HK-2 (cell line): Measurements from ENCODE around the gene MACROH2A1.

Experiments used
- DNase-seq: peaks from one replicate; pipeline ENCODE4 v3.0.0-alpha.2; 2018; ENCODE audit not compliant: unreplicated experiment

MACROH2A1 gene

DNA sequence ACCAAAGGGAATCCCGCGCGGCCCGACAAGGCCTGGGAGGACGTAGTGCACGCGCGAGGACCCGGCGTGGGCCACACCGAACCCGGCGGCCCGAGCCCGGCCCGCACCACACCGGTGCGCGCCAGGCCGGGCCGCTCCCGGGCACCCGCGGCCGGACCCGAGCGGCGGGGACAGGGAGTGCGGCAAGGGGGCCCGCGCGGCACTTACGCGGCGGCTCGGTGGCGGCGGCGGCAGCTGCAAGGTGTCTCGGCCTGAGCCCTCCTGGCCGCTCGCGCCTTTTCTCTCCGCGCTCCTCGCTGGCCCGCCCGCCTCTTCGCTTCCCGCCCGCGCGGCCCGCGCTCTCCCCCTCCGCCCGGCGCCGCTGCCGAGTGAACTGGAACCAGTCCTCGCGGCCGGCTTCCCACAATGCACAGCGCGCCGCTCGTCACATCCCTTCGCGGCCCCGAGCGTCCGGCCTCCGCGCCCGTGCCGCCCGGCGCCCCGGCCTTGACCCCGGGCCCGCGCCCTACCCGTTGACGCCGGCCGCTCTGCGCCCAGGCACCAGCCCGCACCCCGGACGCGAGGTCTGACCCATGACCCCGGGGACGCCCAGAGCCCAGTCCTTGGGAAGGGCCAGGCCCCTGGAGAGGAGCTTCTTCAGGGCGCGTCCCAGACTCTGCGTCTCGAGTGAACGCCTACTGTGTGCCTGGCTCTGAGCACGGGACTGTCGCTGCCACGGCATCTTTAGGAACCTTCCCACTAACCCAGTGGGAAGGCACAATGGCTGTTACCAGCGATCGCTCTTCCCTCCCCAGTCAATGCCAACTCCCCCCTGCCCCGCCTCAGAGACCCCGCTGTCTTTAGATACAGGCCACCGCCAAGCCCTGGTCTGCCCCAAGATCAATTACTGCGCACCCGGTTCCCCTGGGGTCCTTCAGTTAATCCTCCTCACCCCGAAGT is at the start of gene MACROH2A1:
MACROH2A1 (minus strand) TSS at position 377 of the 939 bp plus-strand sequence. CDS start 10,138 bp downstream, outside the sequence.
- DNase-seq, result peak; percentile 76

- no peak for DNase-seq
Measured at GRCh38 chr5:135448071-135448739, 49.2 kb upstream of the MACROH2A1 start.

GRCh38 chr5:135447298-135447929 is 48.4 kb upstream of the MACROH2A1 start, which contains the start of gene DCANP1:
Gene DCANP1 (minus strand): TSS chr5:135447348. CDS start chr5:135447108, 240 bp downstream.
- no peak for DNase-seq

- no peak for DNase-seq
Measured at GRCh38 chr5:135446615-135447014, 47.6 kb upstream of the MACROH2A1 start.

- no peak for DNase-seq
Measured at GRCh38 chr5:135446206-135446605, 47.2 kb upstream of the MACROH2A1 start.

GRCh38 chr5:135445306-135445985 is 46.4 kb upstream of the MACROH2A1 start:
- DNase-seq, result no peak

GRCh38 chr5:135444881-135445280 is 45.9 kb upstream of the MACROH2A1 start:
- no peak for DNase-seq

DNA sequence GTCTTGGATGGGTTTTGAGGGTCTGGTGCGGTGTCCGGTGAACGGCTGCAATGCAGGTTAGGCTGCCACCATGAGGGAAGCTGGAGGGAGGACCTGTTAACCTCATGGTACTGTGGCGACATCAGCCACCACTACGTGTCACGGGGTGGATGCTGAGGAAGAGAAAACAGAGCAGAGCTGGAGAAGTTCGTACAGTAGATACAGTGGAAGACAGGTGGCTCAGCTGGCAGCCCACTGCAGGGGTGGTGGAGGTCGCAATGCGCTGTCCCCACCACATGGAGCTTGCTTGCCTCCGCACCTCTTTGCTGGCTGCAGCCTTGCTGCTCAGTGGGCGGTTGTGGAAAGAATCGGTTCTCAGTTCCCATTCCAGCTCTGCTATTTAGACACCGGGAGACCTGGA is 45.3 kb upstream of the MACROH2A1 start:
- DNase-seq, result no peak

DNA sequence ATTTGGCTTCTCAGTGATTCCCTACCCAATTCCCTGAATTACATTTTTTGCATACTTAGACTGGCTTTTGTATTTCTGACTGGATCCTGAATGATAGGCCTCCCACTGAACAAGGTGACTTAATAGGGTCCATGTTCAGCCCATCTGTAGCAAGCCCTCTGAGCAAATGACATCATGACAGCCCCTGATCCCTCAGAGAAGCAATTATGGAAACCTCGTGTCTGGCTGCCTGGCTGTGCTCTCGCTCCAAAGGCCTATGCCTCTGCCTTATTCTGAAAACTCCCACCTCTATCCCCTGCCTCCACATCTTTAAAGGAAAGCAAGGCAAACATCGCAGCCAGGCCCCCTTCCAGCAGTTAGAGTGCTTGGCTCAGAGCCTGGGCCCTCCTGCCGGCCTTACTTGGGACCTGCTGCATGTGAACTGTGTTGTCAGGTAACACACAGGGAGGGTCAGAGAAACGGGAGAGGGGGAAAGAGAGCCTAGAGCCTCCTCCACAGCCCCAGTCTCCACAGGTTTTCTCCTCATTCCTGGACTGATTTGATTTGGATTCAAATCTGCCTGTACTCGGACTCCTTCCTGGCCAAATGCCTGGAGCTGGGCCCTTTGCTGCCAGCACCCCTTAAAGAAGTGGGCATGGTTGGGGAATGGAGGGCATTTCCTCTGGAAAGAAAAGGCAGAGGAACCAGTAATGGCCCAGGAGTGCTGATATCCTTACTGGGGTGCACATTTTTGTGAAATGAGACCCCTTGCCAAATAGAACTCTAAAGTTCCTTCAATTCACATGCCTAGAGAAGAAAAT is 44.3 kb upstream of the MACROH2A1 start:
- no peak for DNase-seq

GRCh38 chr5:135442431-135443160 is 43.6 kb upstream of the MACROH2A1 start:
- DNase-seq, result no peak

DNA sequence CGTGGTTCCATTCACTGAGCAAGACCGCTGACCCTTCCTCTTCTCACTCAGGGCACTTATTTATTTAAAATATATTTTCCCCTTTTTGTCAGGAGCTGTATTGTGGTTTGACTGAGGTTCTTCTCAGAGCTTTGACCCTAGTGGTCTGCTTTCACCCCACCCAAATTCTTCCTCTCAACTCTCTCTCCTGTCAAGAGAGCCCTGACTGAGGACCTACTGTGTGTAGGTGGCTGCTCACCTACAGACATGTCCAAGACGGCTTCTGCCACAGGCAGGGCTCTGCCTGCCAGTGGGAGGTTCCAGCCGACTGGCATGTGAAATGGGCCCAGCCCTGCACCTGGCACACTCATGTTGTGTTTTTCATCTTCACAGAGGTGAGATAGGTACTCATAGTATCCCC is 42.9 kb upstream of the MACROH2A1 start:
- no peak for DNase-seq

DNA sequence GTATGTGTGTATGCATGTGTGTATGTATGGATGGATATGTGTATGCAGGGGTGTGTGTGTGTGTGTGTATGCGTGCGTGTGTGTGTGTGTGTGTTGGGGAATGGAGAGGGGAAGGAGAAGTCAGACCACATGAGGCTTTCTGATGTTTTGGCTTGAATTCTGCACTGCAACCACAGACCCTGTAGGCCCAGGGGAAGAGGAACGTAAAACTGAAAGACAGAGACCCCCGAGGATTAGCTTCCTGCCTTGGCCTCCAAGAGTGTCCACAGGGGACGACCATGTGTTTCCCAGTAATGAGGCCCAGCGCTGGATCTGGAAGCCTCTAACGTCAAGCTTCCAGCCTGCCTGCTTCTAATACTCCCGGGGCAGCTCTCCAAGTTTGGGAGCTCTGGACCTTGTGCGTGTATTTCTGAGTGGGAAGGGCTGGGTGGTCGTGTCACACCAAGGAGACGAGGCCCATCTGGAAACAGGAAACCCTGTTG is 42.4 kb upstream of the MACROH2A1 start:
- no peak for DNase-seq

GRCh38 chr5:135440916-135441315 is 41.9 kb upstream of the MACROH2A1 start:
- no peak for DNase-seq

DNA sequence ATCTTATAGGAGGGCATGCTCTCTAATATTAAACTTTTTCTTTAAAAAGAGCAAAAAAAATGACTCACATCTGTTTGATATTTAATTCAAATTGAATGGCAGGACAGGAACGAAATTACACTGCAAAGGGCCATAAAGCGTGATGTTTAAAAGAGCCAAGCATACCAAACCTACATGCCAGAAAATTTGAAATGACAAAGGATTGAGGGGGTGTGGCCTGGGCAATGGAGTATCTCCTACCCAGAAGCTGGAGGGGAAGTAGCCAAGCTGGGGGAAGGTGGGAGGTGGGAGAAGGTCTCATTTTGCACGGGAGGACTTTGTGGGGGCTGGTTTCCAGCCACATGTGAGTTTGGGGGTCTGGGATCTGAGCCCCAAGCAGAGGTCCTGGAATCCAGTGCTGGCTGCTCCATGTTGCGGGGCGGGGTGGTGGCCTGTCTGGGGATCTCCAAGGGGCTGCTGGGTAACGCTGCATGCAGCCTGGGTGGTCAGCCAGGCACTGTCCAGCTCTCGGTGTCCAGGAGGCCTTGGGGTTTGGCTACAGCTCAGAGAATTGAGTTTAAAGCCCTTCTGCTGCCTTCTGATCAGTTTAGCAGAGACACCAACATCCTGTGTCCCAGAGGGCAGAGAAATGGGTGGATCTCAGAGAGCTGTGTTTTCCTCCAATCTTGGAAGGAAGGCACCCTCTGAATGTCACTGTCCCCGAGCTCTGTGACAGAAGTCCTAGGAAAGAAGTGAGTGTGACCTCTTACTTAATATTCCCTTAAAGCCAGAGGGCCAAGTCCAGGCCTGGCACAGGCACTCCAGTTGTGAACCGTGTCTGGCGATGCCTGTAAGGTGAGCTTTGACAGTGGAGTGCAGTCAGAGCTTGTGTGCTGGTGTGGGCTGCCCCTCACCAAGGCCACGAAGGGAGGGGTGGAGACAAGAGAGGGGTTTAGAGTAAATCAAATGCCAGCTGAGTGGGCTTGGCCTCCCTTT is 40.5 kb upstream of the MACROH2A1 start:
- no peak for DNase-seq

DNA sequence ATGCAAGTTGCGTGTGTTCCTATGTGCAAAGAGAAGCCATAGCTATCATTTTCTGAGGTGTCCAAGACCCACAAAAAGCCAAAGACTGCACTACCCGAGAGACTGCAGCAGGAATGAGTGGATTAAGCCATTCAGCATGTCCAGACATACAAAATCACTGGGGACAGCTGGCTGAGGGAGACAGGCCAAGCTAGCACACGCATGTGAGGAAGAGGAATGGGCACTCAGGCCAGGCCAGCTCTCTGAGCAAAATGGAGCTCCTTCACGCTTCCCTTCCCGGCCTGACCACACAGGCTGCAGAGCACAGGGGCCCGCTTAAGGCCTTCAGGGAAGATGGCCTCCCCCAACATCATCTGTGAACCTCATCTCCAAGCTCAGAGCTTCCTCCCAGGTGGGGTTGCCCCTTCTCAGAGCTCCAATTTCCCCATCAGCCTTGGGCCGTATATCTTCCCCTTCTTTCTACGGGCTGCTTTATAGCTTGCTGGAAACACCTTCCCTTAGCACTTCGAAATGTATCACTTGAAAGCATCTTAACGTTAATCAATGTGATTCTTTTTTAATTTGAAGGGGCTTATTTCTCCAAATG is 39.7 kb upstream of the MACROH2A1 start:
- no peak for DNase-seq

GRCh38 chr5:135437796-135438560 is 38.9 kb upstream of the MACROH2A1 start:
- peak; percentile 68 for DNase-seq

DNA sequence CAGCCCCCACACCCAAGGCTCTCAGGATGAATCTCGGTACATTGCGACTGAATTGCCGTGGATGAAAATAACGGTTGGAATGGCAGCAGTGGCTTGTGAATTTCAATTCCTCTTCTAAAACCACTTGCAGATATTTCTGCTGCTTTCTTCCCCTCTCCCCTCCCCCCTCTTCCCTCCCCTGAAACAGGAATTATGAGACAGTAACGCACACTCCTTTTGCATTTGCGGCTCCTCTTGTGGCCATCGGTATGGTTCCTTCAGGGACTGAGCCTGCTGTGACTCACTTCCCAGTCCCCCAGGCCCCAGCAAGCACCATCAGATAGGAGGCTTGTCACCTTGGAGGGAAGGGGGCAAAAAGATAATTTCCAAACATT is 38.4 kb upstream of the MACROH2A1 start:
- DNase-seq, result no peak

DNA sequence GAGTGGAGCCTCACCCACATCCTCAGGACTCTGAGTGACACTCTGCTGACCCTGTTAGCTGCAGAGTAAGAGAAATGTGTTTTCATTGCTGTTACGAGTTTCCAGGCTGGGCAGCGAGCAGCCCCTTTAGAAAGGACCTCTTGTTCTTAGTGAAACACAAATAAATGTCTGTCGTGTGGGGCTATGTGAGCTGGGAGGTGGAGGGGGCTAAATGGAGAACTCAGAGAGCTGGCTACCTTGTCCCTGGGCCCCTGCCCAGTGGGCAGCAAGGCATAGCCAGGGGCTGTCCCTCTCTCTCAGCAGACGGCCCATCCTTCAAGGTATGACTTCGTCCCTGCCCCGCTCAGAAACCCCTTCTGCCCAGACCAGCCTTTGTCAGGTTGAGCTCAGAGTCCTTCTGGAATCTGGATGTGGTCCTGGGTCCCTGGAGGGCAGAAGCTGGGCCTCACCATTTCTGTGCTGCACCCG is 38.0 kb upstream of the MACROH2A1 start:
- no peak for DNase-seq
